HepG2 (cell line): ENCODE measurements around the gene LTA4H.

Experiments used
- ZNF282 ChIP-seq: fragments of 450-650 bp; IDR thresholded peaks from 2 replicates; pipeline ENCODE4 v1.6.1; 2018; ENCODE audit not compliant: partially characterized antibody
- ZNF34 ChIP-seq: sonication (generic); formaldehyde crosslinking; IDR thresholded peaks from 2 replicates; pipeline ENCODE4 v1.4.0; 2020; ENCODE audit warnings: mild to moderate bottlenecking, missing genetic modification reagents, borderline replicate concordance

GRCh38 chr12:95972832-95973456 lies 62.4 kb downstream of the LTA4H start:
- TF ChIP-seq ZNF282 (no peak), ZNF34 (CRISPR knock-in tag) (no peak)
